K562 (cell line): ENCODE measurements around the gene PARD3B. TPM values are rescaled to one million over a fixed set of nuclear protein-coding genes. Genes with fewer than 3 reads are reported as not detected.

Source experiments
- ATAC-seq: fragments of 200-7000 bp; cut with Tn5 transposase; 3 replicates; pipeline ENCODE4 v1.9.1; 2020; ENCODE audit warnings: moderate library complexity
- BruUV-seq: library from RNA; stranded (reverse); fragments of 400-500 nt; replicated peaks from 2 replicates; lab custom pipeline; 2021; lab: Mats Ljungman, UMichigan
- CTCF ChIA-PET: fragments of 300-600 bp; formaldehyde crosslinking; extraction: SDS; loops from one replicate; lab custom pipeline; 2021; ENCODE audit warnings: low intra/inter-chr PET ratio; lab: Yijun Ruan, JAX
- POLR2A ChIA-PET: fragments of 300-600, 350-650 bp; sonication (Branson Sonifier 250); formaldehyde crosslinking; extraction: SDS; loops from one replicate; lab custom pipeline; 2021; ENCODE audit warnings: antibody characterized with exemption, inconsistent platforms; lab: Yijun Ruan, JAX
- DNase-seq, 4 experiments: peaks; one replicate each; pipeline versions ENCODE4 v3.0.0 to v3.0.0-alpha.2; 2011 to 2018; ENCODE audit warnings: low spot score in 3 of 4, mixed read lengths in 3 of 4; ENCODE audit errors: extremely low read depth in 1 of 4
- FAIRE-seq: peaks from 2 replicates; lab custom pipeline; 2011; peaks lifted over from hg19 to GRCh38; lab: Jason Lieb, UNC
- H2AFZ ChIP-seq: 2 replicates; pipeline ENCODE4 v1.6.0; 2011; ENCODE audit warnings: low read depth, low read length, control low read depth, inconsistent platforms
- H3K27ac ChIP-seq: fragments of 200-600 bp; 3 replicates; pipeline ENCODE4 v1.8.0; 2011; ENCODE audit warnings: low read depth, mild to moderate bottlenecking, control low read depth, inconsistent platforms, low read length, moderate library complexity, mixed read lengths; ENCODE audit errors: extremely low read depth
- H3K27me3 ChIP-seq, 2 experiments: fragments of 300-600 bp in 1 of 2; 2 replicates in 1 of 2; 3 replicates in 1 of 2; pipeline versions ENCODE4 v1.6.0 to v1.8.0; 2011; ENCODE audit warnings: inconsistent platforms in 2 of 2, low read length in 2 of 2, mild to moderate bottlenecking in 1 of 2, mixed read lengths in 1 of 2, moderate library complexity in 1 of 2; ENCODE audit not compliant: control insufficient read depth in 2 of 2, insufficient read depth in 2 of 2
- H3K36me3 ChIP-seq: fragments of 300-600 bp; 3 replicates; pipeline ENCODE4 v1.8.0; 2011; ENCODE audit warnings: mild to moderate bottlenecking, low read length, inconsistent platforms; ENCODE audit not compliant: control insufficient read depth, insufficient read depth
- H3K4me1 ChIP-seq, 2 experiments: fragments of 200-600 bp in 1 of 2; replicated peaks in 1 of 2; 2 replicates in 1 of 2; 3 replicates in 1 of 2; pipeline versions ENCODE4 v1.5.1 to v1.8.0; 2011; ENCODE audit warnings: inconsistent platforms in 2 of 2, low read length in 2 of 2, mild to moderate bottlenecking in 1 of 2, mixed read lengths in 1 of 2, moderate library complexity in 1 of 2; ENCODE audit not compliant: control insufficient read depth in 2 of 2, insufficient read depth in 2 of 2
- H3K4me2 ChIP-seq: 2 replicates; pipeline ENCODE4 v1.6.1; 2011; ENCODE audit warnings: low read length, control low read depth, inconsistent platforms, mixed read lengths; ENCODE audit not compliant: insufficient read depth
- H3K4me3 ChIP-seq: fragments of 200-600 bp; sonication (generic), shearing (Covaris generic); 2 replicates; pipeline ENCODE4 v1.5.1; 2016; ENCODE audit warnings: control low read depth, inconsistent platforms
- H3K79me2 ChIP-seq: fragments of 200-600 bp; 3 replicates; pipeline ENCODE4 v1.8.0; 2011; ENCODE audit warnings: low read length, inconsistent platforms; ENCODE audit not compliant: control insufficient read depth, insufficient read depth
- H3K9ac ChIP-seq, 2 experiments: 2 replicates each; pipeline versions ENCODE4 v1.6.0 to v1.6.1; 2011; ENCODE audit warnings: low read depth in 2 of 2, low read length in 2 of 2, control low read depth in 1 of 2, inconsistent platforms in 1 of 2, mild to moderate bottlenecking in 1 of 2, mixed read lengths in 1 of 2; ENCODE audit not compliant: insufficient read depth in 1 of 2
- H3K9me1 ChIP-seq: one replicate; pipeline ENCODE4 v1.6.0; 2011; ENCODE audit warnings: inconsistent platforms, mild to moderate bottlenecking, low read length, moderate library complexity; ENCODE audit not compliant: control insufficient read depth, insufficient read depth
- H3K9me3 ChIP-seq: replicated peaks from 2 replicates; pipeline ENCODE4 v1.5.1; 2011; ENCODE audit warnings: low read depth, low read length, inconsistent platforms; ENCODE audit not compliant: control insufficient read depth, insufficient read depth
- H4K20me1 ChIP-seq: replicated peaks from 2 replicates; pipeline ENCODE4 v1.6.1; 2011; ENCODE audit warnings: low read length, inconsistent platforms, mixed read lengths; ENCODE audit not compliant: control insufficient read depth, insufficient read depth
- CSDE1 ChIP-seq, 2 experiments: fragments of 450-650 bp; IDR thresholded peaks; 2 replicates each; pipeline ENCODE4 v1.6.1; 2016; ENCODE audit warnings: mild to moderate bottlenecking in 1 of 2
- SIN3B ChIP-seq: fragments of 450-650 bp; IDR thresholded peaks from 2 replicates; pipeline ENCODE4 v1.6.1; 2017; ENCODE audit warnings: low read depth, mild to moderate bottlenecking, moderate library complexity
- SP1 ChIP-seq: sonication (generic); formaldehyde crosslinking; IDR thresholded peaks from 2 replicates; pipeline ENCODE4 v1.8.1; 2022; ENCODE audit warnings: mild to moderate bottlenecking, missing genetic modification reagents
- WGBS: fragments of 100-300 bp; shearing (Covaris generic); methylation state at CpG from one replicate; pipeline ENCODE4 v1.1.6; 2016; ENCODE audit warnings: low coverage, mixed read lengths; ENCODE audit not compliant: insufficient coverage; ENCODE audit errors: missing lambda C conversion rate; 5-methylcytosine and 5-hydroxymethylcytosine counted together
- in situ Hi-C: fragments of 300-500 bp; cut with MboI; formaldehyde crosslinking; loops from 4 replicates; pipeline ENCODE4 v1.15.0; 2018; ENCODE audit warnings: inconsistent platforms, mixed read lengths
- intact Hi-C: fragments of 100-400 bp; cut with micrococcal nuclease; formaldehyde crosslinking; loops from 2 replicates; pipeline ENCODE4 v1.14.2; 2022
- polyA plus RNA-seq, 8 experiments: library from polyadenylated mRNA; depleted of rRNA in 4 of 8; stranded (reverse) in 5 of 8; unstranded in 3 of 8; fragments of >200 nt; fragmentation: Nextera tagmentation in 2 of 8; fragmentation: Illumina TruSeq in 1 of 8; extraction: Ambion mirVana in 2 of 8; extraction: Trizol in 1 of 8; gene quantifications; 2 replicates each; pipeline versions ENCODE4 v1.2.1 to v1.2.3, GENCODE V29; 2011 to 2014; ENCODE audit warnings: inconsistent platforms in 1 of 8, missing spikeins in 1 of 8
- total RNA-seq, 7 experiments: library from RNA; depleted of rRNA in 6 of 7; stranded (reverse); fragments of >200 nt in 6 of 7; fragmentation: Illumina TruSeq in 2 of 7; extraction: Trizol in 2 of 7; gene quantifications; 2 replicates each; pipeline versions ENCODE4 v1.2.1 to v1.2.3, GENCODE V29; 2011 to 2021; ENCODE audit warnings: low replicate concordance in 1 of 7
- TF ChIP-seq, protein P1 (sequence below), 2 experiments: fragments of 450-650 bp in 1 of 2; sonication (generic) in 1 of 2; formaldehyde crosslinking in 1 of 2; IDR thresholded peaks; 2 replicates each; pipeline versions ENCODE4 v1.7.1 to v1.9.0; 2016 to 2022; ENCODE audit warnings: inconsistent platforms in 1 of 2, mild to moderate bottlenecking in 1 of 2, missing genetic modification reagents in 1 of 2
- TF ChIP-seq, protein P2 (sequence below), 2 experiments: fragments of 450-650 bp; IDR thresholded peaks; 2 replicates each; pipeline ENCODE4 v1.6.1; 2018; ENCODE audit warnings: mild to moderate bottlenecking in 2 of 2, low read depth in 1 of 2; ENCODE audit not compliant: partially characterized antibody in 2 of 2
- TF ChIP-seq, protein P3 (sequence below): sonication (generic); formaldehyde crosslinking; IDR thresholded peaks from 2 replicates; pipeline ENCODE4 v1.8.0; 2022; ENCODE audit warnings: mild to moderate bottlenecking, missing genetic modification reagents

Gene PARD3B
- total and polyA plus RNA-seq, 9 of the 15 experiments (the other 6 are each of a cell fraction or from before 2014, with no cell fraction given) = 0.15 to 3.0 (median 1.1) TPM

DNA sequence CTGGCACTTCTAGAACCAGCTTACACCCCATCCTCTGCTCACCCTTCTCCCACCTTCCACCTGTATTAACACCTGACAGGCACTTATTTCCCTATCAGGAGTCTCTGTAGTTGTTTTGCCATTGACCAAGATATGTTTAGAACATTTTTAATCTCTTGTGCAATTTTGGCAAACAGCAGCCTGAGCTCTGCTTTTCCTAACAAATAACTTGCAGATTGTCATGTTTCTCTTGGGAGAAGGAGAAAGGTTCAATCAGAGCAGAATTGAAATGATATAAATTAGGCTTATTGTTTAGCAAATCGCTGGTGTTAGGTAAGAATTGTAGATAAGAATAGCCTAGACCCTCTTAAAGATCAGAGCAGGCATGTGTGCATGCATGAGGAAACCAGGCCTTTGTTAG, 225.5 kb downstream of the PARD3B start:
- no peak overlapping the region for H2AFZ ChIP-seq
- no peak for TF ChIP-seq SIN3B
- no peak for TF ChIP-seq SP1
- TF ChIP-seq, protein P1, sequence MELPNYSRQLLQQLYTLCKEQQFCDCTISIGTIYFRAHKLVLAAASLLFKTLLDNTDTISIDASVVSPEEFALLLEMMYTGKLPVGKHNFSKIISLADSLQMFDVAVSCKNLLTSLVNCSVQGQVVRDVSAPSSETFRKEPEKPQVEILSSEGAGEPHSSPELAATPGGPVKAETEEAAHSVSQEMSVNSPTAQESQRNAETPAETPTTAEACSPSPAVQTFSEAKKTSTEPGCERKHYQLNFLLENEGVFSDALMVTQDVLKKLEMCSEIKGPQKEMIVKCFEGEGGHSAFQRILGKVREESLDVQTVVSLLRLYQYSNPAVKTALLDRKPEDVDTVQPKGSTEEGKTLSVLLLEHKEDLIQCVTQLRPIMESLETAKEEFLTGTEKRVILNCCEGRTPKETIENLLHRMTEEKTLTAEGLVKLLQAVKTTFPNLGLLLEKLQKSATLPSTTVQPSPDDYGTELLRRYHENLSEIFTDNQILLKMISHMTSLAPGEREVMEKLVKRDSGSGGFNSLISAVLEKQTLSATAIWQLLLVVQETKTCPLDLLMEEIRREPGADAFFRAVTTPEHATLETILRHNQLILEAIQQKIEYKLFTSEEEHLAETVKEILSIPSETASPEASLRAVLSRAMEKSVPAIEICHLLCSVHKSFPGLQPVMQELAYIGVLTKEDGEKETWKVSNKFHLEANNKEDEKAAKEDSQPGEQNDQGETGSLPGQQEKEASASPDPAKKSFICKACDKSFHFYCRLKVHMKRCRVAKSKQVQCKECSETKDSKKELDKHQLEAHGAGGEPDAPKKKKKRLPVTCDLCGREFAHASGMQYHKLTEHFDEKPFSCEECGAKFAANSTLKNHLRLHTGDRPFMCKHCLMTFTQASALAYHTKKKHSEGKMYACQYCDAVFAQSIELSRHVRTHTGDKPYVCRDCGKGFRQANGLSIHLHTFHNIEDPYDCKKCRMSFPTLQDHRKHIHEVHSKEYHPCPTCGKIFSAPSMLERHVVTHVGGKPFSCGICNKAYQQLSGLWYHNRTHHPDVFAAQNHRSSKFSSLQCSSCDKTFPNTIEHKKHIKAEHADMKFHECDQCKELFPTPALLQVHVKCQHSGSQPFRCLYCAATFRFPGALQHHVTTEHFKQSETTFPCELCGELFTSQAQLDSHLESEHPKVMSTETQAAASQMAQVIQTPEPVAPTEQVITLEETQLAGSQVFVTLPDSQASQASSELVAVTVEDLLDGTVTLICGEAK (IDR thresholded peaks at IDR 0.05) = no peak
- TF ChIP-seq, protein P1 (CRISPR knock-in tag; IDR thresholded peaks at IDR 0.05) = no peak
- TF ChIP-seq, protein P2, sequence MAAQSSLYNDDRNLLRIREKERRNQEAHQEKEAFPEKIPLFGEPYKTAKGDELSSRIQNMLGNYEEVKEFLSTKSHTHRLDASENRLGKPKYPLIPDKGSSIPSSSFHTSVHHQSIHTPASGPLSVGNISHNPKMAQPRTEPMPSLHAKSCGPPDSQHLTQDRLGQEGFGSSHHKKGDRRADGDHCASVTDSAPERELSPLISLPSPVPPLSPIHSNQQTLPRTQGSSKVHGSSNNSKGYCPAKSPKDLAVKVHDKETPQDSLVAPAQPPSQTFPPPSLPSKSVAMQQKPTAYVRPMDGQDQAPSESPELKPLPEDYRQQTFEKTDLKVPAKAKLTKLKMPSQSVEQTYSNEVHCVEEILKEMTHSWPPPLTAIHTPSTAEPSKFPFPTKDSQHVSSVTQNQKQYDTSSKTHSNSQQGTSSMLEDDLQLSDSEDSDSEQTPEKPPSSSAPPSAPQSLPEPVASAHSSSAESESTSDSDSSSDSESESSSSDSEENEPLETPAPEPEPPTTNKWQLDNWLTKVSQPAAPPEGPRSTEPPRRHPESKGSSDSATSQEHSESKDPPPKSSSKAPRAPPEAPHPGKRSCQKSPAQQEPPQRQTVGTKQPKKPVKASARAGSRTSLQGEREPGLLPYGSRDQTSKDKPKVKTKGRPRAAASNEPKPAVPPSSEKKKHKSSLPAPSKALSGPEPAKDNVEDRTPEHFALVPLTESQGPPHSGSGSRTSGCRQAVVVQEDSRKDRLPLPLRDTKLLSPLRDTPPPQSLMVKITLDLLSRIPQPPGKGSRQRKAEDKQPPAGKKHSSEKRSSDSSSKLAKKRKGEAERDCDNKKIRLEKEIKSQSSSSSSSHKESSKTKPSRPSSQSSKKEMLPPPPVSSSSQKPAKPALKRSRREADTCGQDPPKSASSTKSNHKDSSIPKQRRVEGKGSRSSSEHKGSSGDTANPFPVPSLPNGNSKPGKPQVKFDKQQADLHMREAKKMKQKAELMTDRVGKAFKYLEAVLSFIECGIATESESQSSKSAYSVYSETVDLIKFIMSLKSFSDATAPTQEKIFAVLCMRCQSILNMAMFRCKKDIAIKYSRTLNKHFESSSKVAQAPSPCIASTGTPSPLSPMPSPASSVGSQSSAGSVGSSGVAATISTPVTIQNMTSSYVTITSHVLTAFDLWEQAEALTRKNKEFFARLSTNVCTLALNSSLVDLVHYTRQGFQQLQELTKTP (IDR thresholded peaks at IDR 0.05; ENCODE audit: low read depth in 1 of 2, partially characterized antibody in 2 of 2) = no peak
- no peak for TF ChIP-seq CSDE1 (IDR thresholded peaks at IDR 0.05)
- TF ChIP-seq, protein P3, sequence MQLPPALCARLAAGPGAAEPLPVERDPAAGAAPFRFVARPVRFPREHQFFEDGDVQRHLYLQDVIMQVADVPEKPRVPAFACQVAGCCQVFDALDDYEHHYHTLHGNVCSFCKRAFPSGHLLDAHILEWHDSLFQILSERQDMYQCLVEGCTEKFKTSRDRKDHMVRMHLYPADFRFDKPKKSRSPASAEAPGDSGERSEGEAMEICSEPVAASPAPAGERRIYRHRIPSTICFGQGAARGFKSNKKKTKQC (CRISPR knock-in tag) = no peak
- TF ChIP-seq, all 486 proteins: peak for 0
- Histone ChIP-seq H3K9me1 (no peaks in the 10 kb centered on the region), H3K27ac (no peak overlapping the region), H3K36me3 (no peaks in the 10 kb centered on the region), H3K9me3 (no peaks in the 10 kb centered on the region), H3K79me2 (no peaks in the 10 kb centered on the region), H3K4me2 (no peak overlapping the region), H3K9ac (no peak overlapping the region), H3K4me3 (no peak overlapping the region), H3K4me1 (no peaks in the 10 kb centered on the region), H4K20me1 (no peaks in the 10 kb centered on the region), H3K27me3 (no peaks in the 10 kb centered on the region)
- intact Hi-C loops = no loop called here
- ATAC-seq (no peak), DNase-seq (no peak), FAIRE-seq (no peak)
- no TSS peak for BruUV-seq
- POLR2A ChIA-PET = no interaction called here
- WGBS = 0% methylated on average over 1 of the region's 1 CpG
- in situ Hi-C loops = no loop called here
- CTCF ChIA-PET = no interaction called here
